ENCODE results near the gene USH2A. TPM values are rescaled to one million over a fixed set of nuclear protein-coding genes. Genes with fewer than 3 reads are reported as not detected.

USH2A gene
- total RNA-seq, 4 donors from 2014 or later = under 0.01 to 1.0 (median under 0.01) TPM; not detected in 1

DNA sequence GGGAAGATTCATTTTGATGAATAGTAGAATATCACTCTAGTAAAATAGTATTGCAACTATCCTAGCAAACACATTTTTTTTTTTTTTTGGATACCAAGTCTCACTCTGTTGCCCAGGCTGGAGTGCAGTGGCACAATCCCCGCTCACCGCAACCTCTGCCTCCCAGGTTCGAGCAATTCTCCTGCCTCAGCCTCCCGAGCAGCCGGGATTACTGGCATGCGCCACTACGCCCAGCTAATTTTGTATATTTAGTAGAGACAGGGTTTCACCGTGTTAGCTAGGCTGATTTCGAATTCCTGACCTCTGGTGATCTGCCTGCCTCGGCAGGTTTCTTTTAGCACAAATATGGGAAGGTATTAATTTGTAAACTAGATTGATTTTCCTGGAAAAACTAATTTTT is 822.4 kb downstream of the USH2A start:
- TF ChIP-seq, protein P1, sequence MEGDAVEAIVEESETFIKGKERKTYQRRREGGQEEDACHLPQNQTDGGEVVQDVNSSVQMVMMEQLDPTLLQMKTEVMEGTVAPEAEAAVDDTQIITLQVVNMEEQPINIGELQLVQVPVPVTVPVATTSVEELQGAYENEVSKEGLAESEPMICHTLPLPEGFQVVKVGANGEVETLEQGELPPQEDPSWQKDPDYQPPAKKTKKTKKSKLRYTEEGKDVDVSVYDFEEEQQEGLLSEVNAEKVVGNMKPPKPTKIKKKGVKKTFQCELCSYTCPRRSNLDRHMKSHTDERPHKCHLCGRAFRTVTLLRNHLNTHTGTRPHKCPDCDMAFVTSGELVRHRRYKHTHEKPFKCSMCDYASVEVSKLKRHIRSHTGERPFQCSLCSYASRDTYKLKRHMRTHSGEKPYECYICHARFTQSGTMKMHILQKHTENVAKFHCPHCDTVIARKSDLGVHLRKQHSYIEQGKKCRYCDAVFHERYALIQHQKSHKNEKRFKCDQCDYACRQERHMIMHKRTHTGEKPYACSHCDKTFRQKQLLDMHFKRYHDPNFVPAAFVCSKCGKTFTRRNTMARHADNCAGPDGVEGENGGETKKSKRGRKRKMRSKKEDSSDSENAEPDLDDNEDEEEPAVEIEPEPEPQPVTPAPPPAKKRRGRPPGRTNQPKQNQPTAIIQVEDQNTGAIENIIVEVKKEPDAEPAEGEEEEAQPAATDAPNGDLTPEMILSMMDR (IDR thresholded peaks at IDR 0.05) = no peak
- TF ChIP-seq POLR2A (IDR thresholded peaks at IDR 0.05) (no peak), EP300 (IDR thresholded peaks at IDR 0.05) (no peak)
- Histone ChIP-seq H3K9me3 (no peaks in the 10 kb centered on the region), H3K27me3 (no peaks in the 10 kb centered on the region), H3K36me3 (peaks cover 0 to 34% (median 0%) of the 10 kb centered on the region in 3 donors), H3K4me3 (no peak overlapping the region), H3K27ac (no peak overlapping the region), H3K4me1 (peaks cover 0 to 19% (median 8%) of the 10 kb centered on the region in 4 donors)
- 95 to 96% methylated on average over 10 of the region's 10 CpGs for WGBS, 2 donors
- no peak for DNase-seq (ENCODE audit: low spot score in 2 of 2)

DNA sequence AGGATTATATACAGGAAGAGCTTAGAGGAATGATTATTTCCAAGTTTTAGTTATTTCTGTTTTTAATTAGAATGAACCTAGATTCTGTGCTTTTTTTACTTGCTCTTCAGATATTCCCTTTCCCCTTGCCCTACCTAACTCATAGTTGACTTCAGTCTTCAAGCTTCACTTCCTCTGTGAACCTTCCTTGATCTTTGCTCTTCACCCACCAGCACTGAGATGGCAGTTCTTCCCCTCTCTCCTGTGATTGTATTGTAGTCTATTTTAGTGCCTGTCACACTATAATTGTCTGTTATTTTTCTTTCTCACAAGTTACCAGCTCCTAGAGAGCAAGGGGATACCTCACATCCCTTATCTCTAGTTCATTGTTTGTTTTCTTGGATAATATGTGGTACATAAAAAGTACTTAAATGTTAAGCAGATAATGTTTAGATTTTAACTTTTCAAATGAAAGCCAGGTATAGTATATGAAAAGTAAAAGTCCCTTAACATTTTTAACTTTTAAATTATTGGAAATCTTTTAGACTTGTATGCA is 822.9 kb downstream of the USH2A start:
- Histone ChIP-seq H3K9me3 (no peaks in the 10 kb centered on the region), H3K27me3 (no peaks in the 10 kb centered on the region), H3K4me3 (no peak overlapping the region), H3K27ac (peak overlapping the region in 1 of 4 donors; percentile 25), H3K36me3 (peaks cover 0 to 40% (median 0%) of the 10 kb centered on the region in 3 donors), H3K4me1 (peaks cover 0 to 19% (median 7%) of the 10 kb centered on the region in 4 donors)
- DNase-seq (ENCODE audit: low spot score in 2 of 2) = no peak
- TF ChIP-seq POLR2A (IDR thresholded peaks at IDR 0.05) (no peak), EP300 (IDR thresholded peaks at IDR 0.05) (no peak)
- TF ChIP-seq, protein P1 (IDR thresholded peaks at IDR 0.05) = no peak

DNA sequence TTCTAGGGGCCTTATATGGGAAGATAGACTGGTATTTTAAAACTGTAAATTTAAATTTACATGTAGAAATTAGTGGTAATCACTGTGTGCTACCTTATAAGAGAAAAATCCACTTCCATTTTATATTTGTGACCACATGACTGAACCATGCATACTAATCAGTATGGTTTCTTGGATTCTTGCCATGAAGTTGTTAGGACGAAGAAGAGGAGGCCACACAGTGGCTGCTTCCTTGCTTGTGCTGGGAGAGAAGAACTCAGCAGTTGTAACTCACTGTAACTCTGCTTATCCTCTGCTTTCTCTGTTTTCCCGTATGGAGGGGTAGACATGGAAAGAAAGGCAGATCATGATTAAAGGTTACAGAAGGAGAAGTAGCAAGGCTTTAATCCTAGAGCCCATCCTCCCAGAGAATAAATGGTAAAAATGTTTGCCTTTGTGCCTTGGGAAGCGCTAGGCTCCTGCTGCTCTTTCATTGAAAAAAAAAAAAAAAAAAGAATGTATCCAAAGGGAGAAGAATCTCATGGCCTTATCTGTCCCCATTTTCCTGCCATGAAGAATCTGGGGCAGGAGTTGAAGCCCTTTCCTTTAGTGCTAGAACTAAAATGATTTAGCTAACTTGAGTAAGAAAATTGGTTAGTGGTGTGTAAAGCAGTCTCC is 823.7 kb downstream of the USH2A start:
- no peak for DNase-seq (ENCODE audit: low spot score in 2 of 2)
- WGBS, 2 donors = 48 to 50% methylated on average over 3 of the region's 3 CpGs
- Histone ChIP-seq H3K36me3 (peaks cover 0 to 40% (median 0%) of the 10 kb centered on the region in 3 donors), H3K4me1 (peaks cover 0 to 26% (median 7%) of the 10 kb centered on the region in 4 donors), H3K9me3 (no peaks in the 10 kb centered on the region), H3K4me3 (no peak overlapping the region), H3K27me3 (no peaks in the 10 kb centered on the region), H3K27ac (peak overlapping the region in 1 of 4 donors; percentile 25)
- no peak for TF ChIP-seq EP300 (IDR thresholded peaks at IDR 0.05)
- TF ChIP-seq, protein P1 (IDR thresholded peaks at IDR 0.05) = no peak
- no peak for TF ChIP-seq POLR2A (IDR thresholded peaks at IDR 0.05)

DNA sequence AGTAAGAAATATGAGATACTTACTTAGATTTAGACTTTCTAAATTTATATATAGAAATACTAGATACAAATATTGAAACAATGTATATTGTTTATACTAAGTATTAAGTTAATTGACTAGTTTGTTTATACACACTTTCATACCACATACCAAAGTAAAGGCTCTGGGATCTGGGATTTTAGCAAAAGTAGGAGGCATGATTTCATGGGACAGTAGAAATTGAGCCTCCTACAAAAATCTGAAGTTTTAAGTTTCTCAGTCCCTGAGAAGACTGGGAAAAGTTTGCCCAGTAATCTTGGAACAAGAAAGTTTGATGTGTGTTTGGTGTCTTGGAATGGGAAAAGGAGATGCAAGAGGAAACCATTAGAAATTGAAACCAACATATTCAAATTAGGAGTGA is 825.3 kb downstream of the USH2A start:
- no peak for DNase-seq (ENCODE audit: low spot score in 2 of 2)
- peak overlapping the region in 1 of 4 donors; percentile 17 for H3K27ac ChIP-seq
- no peaks in the 10 kb centered on the region for H3K27me3 ChIP-seq
- H3K9me3 ChIP-seq = no peaks in the 10 kb centered on the region
- peaks cover 0 to 31% (median 10%) of the 10 kb centered on the region in 4 donors for H3K4me1 ChIP-seq
- peaks cover 0 to 32% (median 0%) of the 10 kb centered on the region in 3 donors for H3K36me3 ChIP-seq
- H3K4me3 ChIP-seq = no peak overlapping the region
- no peak for TF ChIP-seq EP300 (IDR thresholded peaks at IDR 0.05)
- TF ChIP-seq, protein P1 (IDR thresholded peaks at IDR 0.05) = no peak
- TF ChIP-seq POLR2A (IDR thresholded peaks at IDR 0.05) = no peak

DNA sequence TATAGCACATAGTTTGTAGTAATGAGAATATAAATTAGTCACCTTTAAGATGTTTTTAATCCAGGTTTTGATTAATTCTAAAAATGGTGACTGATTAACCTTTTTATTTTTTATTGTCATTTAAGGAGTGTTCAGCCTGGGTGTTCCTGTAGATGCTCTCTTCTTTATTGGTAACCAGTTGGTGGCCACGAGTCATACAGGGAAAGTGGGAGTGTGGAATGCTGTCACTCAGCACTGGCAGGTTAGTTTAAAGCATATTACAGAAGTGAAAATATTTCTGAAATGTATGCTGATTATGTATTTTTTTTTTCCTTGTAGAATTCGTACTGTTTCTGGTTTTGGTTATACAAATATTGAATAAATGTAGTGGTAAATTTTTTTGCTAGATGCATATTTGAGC is 828.0 kb downstream of the USH2A start:
- Histone ChIP-seq H3K4me1 (peaks cover 0 to 29% (median 12%) of the 10 kb centered on the region in 4 donors), H3K9me3 (no peaks in the 10 kb centered on the region)
- 74 to 83% methylated on average over 2 of the region's 2 CpGs for WGBS, 2 donors

More for the DNA sequence above, 828.0 kb downstream of the USH2A start:
- Histone ChIP-seq H3K27me3 (no peaks in the 10 kb centered on the region), H3K27ac (no peak overlapping the region), H3K36me3 (peaks cover 0 to 37% (median 0%) of the 10 kb centered on the region in 3 donors), H3K4me3 (no peak overlapping the region)
- DNase-seq (ENCODE audit: low spot score in 2 of 2) = no peak
- TF ChIP-seq, protein P1 (IDR thresholded peaks at IDR 0.05) = no peak

All from tibial nerve (tissue), 4 donors.